IMR-90 (cell line): ENCODE measurements around the gene MTURN. TPM values are rescaled to one million over a fixed set of nuclear protein-coding genes. Genes with fewer than 3 reads are reported as not detected.

ENCODE experiments used
- ATAC-seq: fragments of 200-7000 bp; cut with Tn5 transposase; 2 replicates; pipeline ENCODE4 v1.9.1; 2020; ENCODE audit warnings: low read depth, mild to moderate bottlenecking, moderate library complexity
- BruUV-seq: library from RNA; stranded (reverse); fragments of 400-500 nt; replicated peaks from 2 replicates; lab custom pipeline; 2021; lab: Mats Ljungman, UMichigan
- CTCF ChIA-PET: fragments of 300-600 bp; formaldehyde crosslinking; extraction: SDS; loops from one replicate; lab custom pipeline; 2021; ENCODE audit warnings: antibody characterized with exemption; lab: Yijun Ruan, JAX
- POLR2A ChIA-PET: fragments of 300-600 bp; sonication (Branson Sonifier 250); formaldehyde crosslinking; loops from one replicate; lab custom pipeline; 2022; ENCODE audit warnings: antibody characterized with exemption; ENCODE audit not compliant: unreplicated experiment; lab: Charles Lee
- DNase-seq: peaks from one replicate; pipeline ENCODE4 v3.0.0; 2013
- H2AFZ ChIP-seq: replicated peaks from 2 replicates; pipeline ENCODE3; 2013; ENCODE audit warnings: low read length, mild to moderate bottlenecking; ENCODE audit not compliant: poor library complexity
- H2AK5ac ChIP-seq: 2 replicates; pipeline ENCODE4 v1.6.1; 2013; ENCODE audit warnings: low read depth, low read length, inconsistent platforms
- H2AK9ac ChIP-seq: replicated peaks from 2 replicates; pipeline ENCODE3; 2013; ENCODE audit warnings: mild to moderate bottlenecking, low read depth, low read length, moderate library complexity; ENCODE audit not compliant: poor library complexity
- H2BK120ac ChIP-seq: 2 replicates; pipeline ENCODE4 v1.6.1; 2013; ENCODE audit warnings: low read depth, low read length, inconsistent platforms
- H2BK15ac ChIP-seq: 3 replicates; pipeline ENCODE4 v1.6.1; 2013; ENCODE audit warnings: low read depth, low read length, inconsistent platforms
- H2BK20ac ChIP-seq: 2 replicates; pipeline ENCODE4 v1.6.1; 2013; ENCODE audit warnings: low read depth, mild to moderate bottlenecking, inconsistent platforms, low read length, moderate library complexity
- H2BK5ac ChIP-seq: 2 replicates; pipeline ENCODE4 v1.6.1; 2013; ENCODE audit warnings: mild to moderate bottlenecking, low read depth, low read length, inconsistent platforms; ENCODE audit not compliant: poor library complexity, severe bottlenecking
- H3K14ac ChIP-seq: replicated peaks from 2 replicates; pipeline ENCODE4 v1.6.1; 2013; ENCODE audit warnings: low read depth, low read length, inconsistent platforms
- H3K18ac ChIP-seq: 2 replicates; pipeline ENCODE4 v1.6.1; 2013; ENCODE audit warnings: low read depth, low read length, control low read depth
- H3K23ac ChIP-seq: 2 replicates; pipeline ENCODE4 v1.6.1; 2013; ENCODE audit warnings: low read depth, low read length, inconsistent platforms
- H3K27ac ChIP-seq: 2 replicates; pipeline ENCODE4 v1.5.1; 2013; ENCODE audit warnings: mild to moderate bottlenecking, control low read depth, low read length; ENCODE audit not compliant: insufficient read depth
- H3K27me3 ChIP-seq: 2 replicates; pipeline ENCODE4 v1.6.1; 2013; ENCODE audit warnings: low read length; ENCODE audit not compliant: control insufficient read depth, insufficient read depth
- H3K36me3 ChIP-seq: 2 replicates; pipeline ENCODE4 v1.6.1; 2013; ENCODE audit warnings: low read length, mixed read lengths; ENCODE audit not compliant: control insufficient read depth, insufficient read depth
- H3K4ac ChIP-seq: 2 replicates; pipeline ENCODE4 v1.6.1; 2013; ENCODE audit warnings: low read depth, low read length, inconsistent platforms
- H3K4me1 ChIP-seq: 2 replicates; pipeline ENCODE4 v1.6.1; 2013; ENCODE audit warnings: low read length, mixed read lengths; ENCODE audit not compliant: control insufficient read depth, insufficient read depth
- H3K4me2 ChIP-seq: 2 replicates; pipeline ENCODE4 v1.6.1; 2013; ENCODE audit warnings: low read depth, mild to moderate bottlenecking, control low read depth, low read length, moderate library complexity
- H3K4me3 ChIP-seq: 2 replicates; pipeline ENCODE4 v1.5.1; 2013; ENCODE audit warnings: low read depth, mild to moderate bottlenecking, control low read depth, low read length, moderate library complexity; ENCODE audit not compliant: insufficient read depth
- H3K56ac ChIP-seq: 2 replicates; pipeline ENCODE4 v1.6.1; 2013; ENCODE audit warnings: low read length, inconsistent platforms; ENCODE audit not compliant: insufficient read depth; ENCODE audit errors: extremely low read depth
- H3K79me1 ChIP-seq, 2 experiments: 2 replicates each; pipeline ENCODE4 v1.6.1; 2013; ENCODE audit warnings: low read length in 2 of 2, inconsistent platforms in 1 of 2, low read depth in 1 of 2
- H3K9ac ChIP-seq: 2 replicates; pipeline ENCODE4 v1.6.1; 2013; ENCODE audit warnings: low read depth, low read length, control low read depth
- H3K9me1 ChIP-seq: 2 replicates; pipeline ENCODE4 v1.6.1; 2013; ENCODE audit warnings: low read length, inconsistent platforms; ENCODE audit not compliant: insufficient read depth
- H3K9me3 ChIP-seq: 2 replicates; pipeline ENCODE4 v1.6.1; 2013; ENCODE audit warnings: low read length; ENCODE audit not compliant: control insufficient read depth, insufficient read depth
- H4K20me1 ChIP-seq: 2 replicates; pipeline ENCODE4 v1.6.1; 2013; ENCODE audit warnings: low read length, inconsistent platforms; ENCODE audit not compliant: insufficient read depth
- H4K5ac ChIP-seq: 2 replicates; pipeline ENCODE4 v1.6.1; 2013; ENCODE audit warnings: mild to moderate bottlenecking, low read depth, low read length, control low read depth
- H4K8ac ChIP-seq, 2 experiments: 2 replicates each; pipeline ENCODE4 v1.6.1; 2013; ENCODE audit warnings: low read depth in 2 of 2, low read length in 2 of 2, control low read depth in 1 of 2, inconsistent platforms in 1 of 2
- H4K91ac ChIP-seq: 2 replicates; pipeline ENCODE4 v1.6.1; 2013; ENCODE audit warnings: low read depth, low read length, inconsistent platforms; ENCODE audit not compliant: insufficient read depth
- RAD21 ChIP-seq: IDR thresholded peaks from 2 replicates; pipeline ENCODE4 v1.6.1; 2012; ENCODE audit warnings: low read length, improper control_type of control experiment
- SMC3 ChIP-seq: fragments of 150-350 bp; IDR thresholded peaks from 2 replicates; pipeline ENCODE4 v1.6.1; 2016; ENCODE audit warnings: low read depth, mild to moderate bottlenecking, antibody characterized with exemption, low read length, moderate library complexity
- dilution Hi-C: fragments of 300-500 bp; cut with HindIII; formaldehyde crosslinking; loops from one replicate; pipeline ENCODE4 v1.14.3; 2018; ENCODE audit warnings: low sequenced_read_pairs; ENCODE audit not compliant: unreplicated experiment
- in situ Hi-C: fragments of 300-500 bp; cut with MboI; formaldehyde crosslinking; loops from 3 replicates; pipeline ENCODE4 v1.14.3; 2019; ENCODE audit warnings: low sequenced_read_pairs, inconsistent platforms, mixed read lengths
- intact Hi-C: fragments of 100-400 bp; cut with micrococcal nuclease; formaldehyde crosslinking; loops from 2 replicates; pipeline ENCODE4 v1.10.0; 2022
- polyA plus RNA-seq, 3 experiments: library from polyadenylated mRNA; depleted of rRNA; stranded (reverse); fragments of >200 nt; gene quantifications; 2 replicates each; pipeline ENCODE4 v1.2.3, GENCODE V29; 2012; ENCODE audit warnings: low replicate concordance in 1 of 3
- total RNA-seq: library from RNA; depleted of rRNA; stranded (reverse); fragments of >200 nt; gene quantifications from 2 replicates; pipeline ENCODE4 v1.2.3, GENCODE V29; 2012

MTURN gene
- total and polyA plus RNA-seq, 2 of the 4 experiments (the other 2 are of a cell fraction), result 2.8 to 5.6 TPM

DNA sequence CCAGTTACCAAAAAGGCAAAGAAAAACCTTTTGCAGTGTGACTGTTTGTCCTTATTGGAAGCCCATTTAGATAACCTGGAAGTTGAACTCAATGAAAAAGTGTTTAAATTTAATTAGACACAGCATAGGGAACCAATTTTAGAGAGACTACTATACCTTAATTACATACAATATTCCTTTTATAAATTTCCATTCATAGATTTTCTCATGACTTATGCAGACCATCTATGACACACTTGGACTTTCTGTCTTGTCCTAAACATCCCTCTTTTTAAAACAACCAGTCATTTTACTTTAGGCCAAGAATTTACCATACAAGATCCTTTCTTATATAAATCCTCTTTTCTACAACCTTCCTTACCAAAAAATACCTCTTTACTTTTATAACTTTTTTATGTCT lies 61.6 kb downstream of the MTURN start:
- ChIA-PET POLR2A (no interaction called here), CTCF (interaction anchor here (0.9 kb wide), 1 partner anchor 10 kb away, joined by 3 read pairs; no protein-coding TSS in a partner anchor)
- H4K5ac ChIP-seq, result no peak overlapping the region
- H3K4me3 ChIP-seq, result no peak overlapping the region
- no peak overlapping the region for H3K56ac ChIP-seq
- H3K14ac ChIP-seq, result no peak overlapping the region
- H3K23ac ChIP-seq, result no peak overlapping the region
- H2BK15ac ChIP-seq, result no peak overlapping the region
- H3K79me1 ChIP-seq, result no peaks in the 10 kb centered on the region
- H2BK20ac ChIP-seq, result no peak overlapping the region
- H2BK120ac ChIP-seq, result no peak overlapping the region
- H3K9me1 ChIP-seq, result no peaks in the 10 kb centered on the region
- no peak overlapping the region for H3K4ac ChIP-seq
- dilution Hi-C loops (no loop called here), in situ Hi-C loops (no loop called here), intact Hi-C loops (no loop called here)
- H2AK9ac ChIP-seq, result no peak overlapping the region
- H3K4me2 ChIP-seq, result no peak overlapping the region
- DNase-seq, result no peak
- no peak for ATAC-seq
- H3K27me3 ChIP-seq, result no peaks in the 10 kb centered on the region
- no peak overlapping the region for H2AK5ac ChIP-seq
- H3K9me3 ChIP-seq, result peaks cover 14% of the 10 kb centered on the region
- no peaks in the 10 kb centered on the region for H4K20me1 ChIP-seq
- no peak overlapping the region for H2AFZ ChIP-seq
- TF ChIP-seq RAD21 (no peak), SMC3 (no peak)
- H3K9ac ChIP-seq, result no peak overlapping the region
- H4K91ac ChIP-seq, result no peak overlapping the region
- no peaks in the 10 kb centered on the region for H3K36me3 ChIP-seq
- no TSS peak for BruUV-seq
- no peak overlapping the region for H3K27ac ChIP-seq
- no peak overlapping the region for H4K8ac ChIP-seq
- H2BK5ac ChIP-seq, result no peak overlapping the region
- no peak overlapping the region for H3K18ac ChIP-seq
- no peaks in the 10 kb centered on the region for H3K4me1 ChIP-seq
